HEK293 (cell line): ENCODE results near the gene ZDHHC21.

Experiments used
- CTCF ChIA-PET: fragments of 350-600 bp; formaldehyde crosslinking; extraction: SDS; loops from one replicate; lab custom pipeline; 2021; ENCODE audit warnings: antibody characterized with exemption; lab: Yijun Ruan, JAX
- POLR2A ChIA-PET: fragments of 300-600 bp; formaldehyde crosslinking; extraction: SDS; loops from one replicate; lab custom pipeline; 2020; ENCODE audit warnings: antibody characterized with exemption, inconsistent platforms; lab: Yijun Ruan, JAX
- H3K27ac ChIP-seq: fragments of 200-500 bp; sonication (Bioruptor generic); 2 replicates; pipeline ENCODE4 v1.5.1; 2014; ENCODE audit warnings: low read depth, low read length, control low read depth, inconsistent platforms; ENCODE audit errors: extremely low read depth
- H3K36me3 ChIP-seq, 2 experiments: fragments of 200-500 bp in 1 of 2; sonication (Bioruptor generic) in 1 of 2; 1 replicate in 1 of 2; 2 replicates in 1 of 2; pipeline ENCODE4 v1.5.1; 2014 to 2017; ENCODE audit warnings: inconsistent platforms in 2 of 2, low read length in 2 of 2; ENCODE audit not compliant: control insufficient read depth in 2 of 2, insufficient read depth in 1 of 2
- H3K4me1 ChIP-seq: fragments of 200-500 bp; sonication (Bioruptor generic); 2 replicates; pipeline ENCODE4 v1.5.1; 2014; ENCODE audit warnings: mild to moderate bottlenecking, low read length, inconsistent platforms; ENCODE audit not compliant: control insufficient read depth, insufficient read depth
- H3K4me3 ChIP-seq: 2 replicates; pipeline ENCODE4 v1.5.1; 2011; ENCODE audit warnings: low read depth, mild to moderate bottlenecking, control low read depth, low read length, moderate library complexity
- H3K9me3 ChIP-seq: fragments of 200-500 bp; sonication (Bioruptor generic); 2 replicates; pipeline ENCODE4 v1.5.1; 2014; ENCODE audit warnings: low read depth, low read length, inconsistent platforms; ENCODE audit not compliant: control insufficient read depth, insufficient read depth
- ELK4 ChIP-seq: IDR thresholded peaks from 2 replicates; pipeline ENCODE4 v1.6.1; 2011; ENCODE audit warnings: mild to moderate bottlenecking, low read depth, low read length, borderline replicate concordance
- PATZ1 ChIP-seq: fragments of 450-650 bp; formaldehyde crosslinking; IDR thresholded peaks from 2 replicates; pipeline ENCODE4 v1.5.1; 2016; ENCODE audit warnings: missing biosample characterization, missing genetic modification characterization
- REST ChIP-seq: fragments of 450-650 bp; formaldehyde crosslinking; IDR thresholded peaks from 2 replicates; pipeline ENCODE4 v1.5.1; 2016; ENCODE audit warnings: missing biosample characterization, missing genetic modification characterization
- ZNF114 ChIP-seq: fragments of 450-650 bp; formaldehyde crosslinking; IDR thresholded peaks from 2 replicates; pipeline ENCODE4 v1.5.0; 2017; ENCODE audit warnings: missing biosample characterization, missing genetic modification characterization
- ZNF133 ChIP-seq: fragments of 450-650 bp; formaldehyde crosslinking; IDR thresholded peaks from 2 replicates; pipeline ENCODE4 v1.5.1; 2016; ENCODE audit warnings: missing biosample characterization, missing genetic modification characterization
- ZNF157 ChIP-seq: fragments of 450-650 bp; formaldehyde crosslinking; IDR thresholded peaks from 2 replicates; pipeline ENCODE4 v1.5.1; 2016; ENCODE audit warnings: missing biosample characterization, missing genetic modification characterization
- ZNF214 ChIP-seq: fragments of 450-650 bp; formaldehyde crosslinking; IDR thresholded peaks from 2 replicates; pipeline ENCODE4 v1.5.1; 2017; ENCODE audit warnings: missing biosample characterization, mild to moderate bottlenecking, missing genetic modification characterization, borderline replicate concordance
- ZNF274 ChIP-seq, 2 experiments: fragments of 200-500 bp in 1 of 2; fragments of 450-650 bp in 1 of 2; sonication (Bioruptor generic) in 1 of 2; formaldehyde crosslinking in 1 of 2; IDR thresholded peaks; 2 replicates each; pipeline versions ENCODE4 v1.5.1 to v1.6.1; 2014 to 2016; ENCODE audit warnings: borderline replicate concordance in 1 of 2, inconsistent platforms in 1 of 2, low read length in 1 of 2, missing biosample characterization in 1 of 2, missing genetic modification characterization in 1 of 2
- ZNF354C ChIP-seq: fragments of 450-650 bp; formaldehyde crosslinking; IDR thresholded peaks from 2 replicates; pipeline ENCODE4 v1.5.1; 2016; ENCODE audit warnings: missing biosample characterization, missing genetic modification characterization, low read depth, borderline replicate concordance
- ZNF423 ChIP-seq: fragments of 450-650 bp; formaldehyde crosslinking; IDR thresholded peaks from 2 replicates; pipeline ENCODE4 v1.5.1; 2016; ENCODE audit warnings: missing biosample characterization, missing genetic modification characterization
- ZNF560 ChIP-seq: fragments of 450-650 bp; formaldehyde crosslinking; IDR thresholded peaks from 2 replicates; pipeline ENCODE4 v1.5.1; 2017; ENCODE audit warnings: missing biosample characterization, missing genetic modification characterization, borderline replicate concordance
- ZNF600 ChIP-seq: fragments of 450-650 bp; formaldehyde crosslinking; IDR thresholded peaks from 2 replicates; pipeline ENCODE4 v1.5.1; 2016; ENCODE audit warnings: missing biosample characterization, missing genetic modification characterization
- ZNF626 ChIP-seq: fragments of 450-650 bp; sonication (Bioruptor Pico); formaldehyde crosslinking; IDR thresholded peaks from 2 replicates; pipeline ENCODE4 v1.5.1; 2018; ENCODE audit warnings: missing biosample characterization, missing genetic modification characterization, inconsistent platforms
- ZNF792 ChIP-seq: fragments of 450-650 bp; formaldehyde crosslinking; IDR thresholded peaks from 2 replicates; pipeline ENCODE4 v1.5.1; 2016; ENCODE audit warnings: missing biosample characterization, missing genetic modification characterization
- ZSCAN16 ChIP-seq: fragments of 450-650 bp; formaldehyde crosslinking; IDR thresholded peaks from 2 replicates; pipeline ENCODE4 v1.5.1; 2016; ENCODE audit warnings: missing biosample characterization, missing genetic modification characterization
- ZSCAN18 ChIP-seq: fragments of 450-650 bp; formaldehyde crosslinking; IDR thresholded peaks from 2 replicates; pipeline ENCODE4 v1.5.1; 2016; ENCODE audit warnings: missing biosample characterization, missing genetic modification characterization
- ZSCAN4 ChIP-seq: fragments of 450-650 bp; formaldehyde crosslinking; IDR thresholded peaks from 2 replicates; pipeline ENCODE4 v1.5.1; 2017; ENCODE audit warnings: missing biosample characterization, missing genetic modification characterization

ZDHHC21 gene

GRCh38 chr9:14704281-14704680, 11.0 kb upstream of the ZDHHC21 start (continued):
- TF ChIP-seq ZSCAN4 (no peak), ZNF560 (tag by site-specific recombination) (no peak), ZNF600 (tag by site-specific recombination) (no peak)
- TF ChIP-seq, all 188 proteins: peak for 0

- TF ChIP-seq REST (no peak), ZNF133 (tag by site-specific recombination) (no peak), ZNF423 (tag by site-specific recombination) (no peak), ZNF157 (tag by site-specific recombination) (no peak), ZNF214 (tag by site-specific recombination) (no peak), PATZ1 (tag by site-specific recombination) (no peak), ZSCAN18 (tag by site-specific recombination) (no peak), ZNF792 (tag by site-specific recombination) (no peak), ZNF274 (IDR thresholded peaks at IDR 0.05; ENCODE audit: low read length) (no peak), ZNF274 (tag by site-specific recombination; IDR thresholded peaks at IDR 0.05; ENCODE audit: borderline replicate concordance) (no peak), ZNF354C (tag by site-specific recombination) (no peak), ZNF626 (tag by site-specific recombination) (no peak), ZNF114 (tag by site-specific recombination) (no peak), ZSCAN16 (no peak), ELK4 (no peak)
- ChIA-PET POLR2A (no interaction called here), CTCF (no interaction called here)
- Histone ChIP-seq H3K4me1 (no peaks in the 10 kb centered on the region), H3K27ac (no peak overlapping the region), H3K4me3 (no peak overlapping the region), H3K9me3 (no peaks in the 10 kb centered on the region), H3K36me3 (no peaks in the 10 kb centered on the region)
Observed at GRCh38 chr9:14702200-14702720, 9.0 kb upstream of the ZDHHC21 start.
